Measurements from ENCODE around the gene ANKS3. TPM values are rescaled to one million over a fixed set of nuclear protein-coding genes. Genes with fewer than 3 reads are reported as not detected.
A peak's percentile ranks its signal among the peaks of the same experiment; 100 is the strongest.

The ANKS3 gene
- total RNA-seq, 4 donors from 2014 or later, result 29.3 to 58.8 (median 51.8) TPM

DNA sequence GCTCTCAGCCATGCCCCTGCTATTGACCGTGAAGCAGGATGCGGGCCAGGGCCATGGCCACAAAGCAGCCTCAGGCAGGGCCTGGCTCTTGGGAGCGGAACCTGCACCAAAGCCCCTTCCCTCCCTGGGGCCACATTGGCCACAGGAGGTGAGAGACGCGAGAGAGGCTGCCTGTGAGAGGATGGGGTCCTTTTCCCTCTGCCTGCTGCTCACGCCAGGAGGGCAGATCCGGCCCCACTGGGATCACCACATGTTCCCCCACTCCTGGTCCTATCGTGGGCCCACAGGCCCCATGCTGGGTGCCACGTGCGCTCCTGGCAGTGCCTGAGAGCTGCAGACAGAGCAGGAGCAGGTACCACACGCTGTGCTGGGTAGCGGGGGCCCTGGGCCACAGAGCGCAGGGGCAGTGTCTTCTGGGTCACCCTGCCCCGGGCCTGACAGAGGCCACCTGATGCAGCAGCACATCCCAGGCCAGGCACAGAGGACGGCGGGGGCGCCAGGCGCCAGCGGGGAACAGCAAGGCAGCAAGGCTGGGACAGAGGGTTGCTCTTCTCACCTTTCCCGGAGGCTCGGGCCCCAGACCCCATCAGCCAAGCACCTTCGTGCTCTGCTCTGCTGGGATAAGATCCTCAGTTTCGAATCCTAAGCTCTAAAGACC is 49.9 kb downstream of the ANKS3 start:
- Histone ChIP-seq H3K27me3 (no peaks in the 10 kb centered on the region), H3K27ac (no peak overlapping the region), H3K4me3 (no peak overlapping the region), H3K4me1 (peaks cover 0 to 17% (median 0%) of the 10 kb centered on the region in 4 donors), H3K36me3 (peaks cover 0 to 98% (median 12%) of the 10 kb centered on the region in 3 donors), H3K9me3 (no peaks in the 10 kb centered on the region)
- no peak for DNase-seq (ENCODE audit: low spot score in 2 of 2)
- TF ChIP-seq, protein P1, sequence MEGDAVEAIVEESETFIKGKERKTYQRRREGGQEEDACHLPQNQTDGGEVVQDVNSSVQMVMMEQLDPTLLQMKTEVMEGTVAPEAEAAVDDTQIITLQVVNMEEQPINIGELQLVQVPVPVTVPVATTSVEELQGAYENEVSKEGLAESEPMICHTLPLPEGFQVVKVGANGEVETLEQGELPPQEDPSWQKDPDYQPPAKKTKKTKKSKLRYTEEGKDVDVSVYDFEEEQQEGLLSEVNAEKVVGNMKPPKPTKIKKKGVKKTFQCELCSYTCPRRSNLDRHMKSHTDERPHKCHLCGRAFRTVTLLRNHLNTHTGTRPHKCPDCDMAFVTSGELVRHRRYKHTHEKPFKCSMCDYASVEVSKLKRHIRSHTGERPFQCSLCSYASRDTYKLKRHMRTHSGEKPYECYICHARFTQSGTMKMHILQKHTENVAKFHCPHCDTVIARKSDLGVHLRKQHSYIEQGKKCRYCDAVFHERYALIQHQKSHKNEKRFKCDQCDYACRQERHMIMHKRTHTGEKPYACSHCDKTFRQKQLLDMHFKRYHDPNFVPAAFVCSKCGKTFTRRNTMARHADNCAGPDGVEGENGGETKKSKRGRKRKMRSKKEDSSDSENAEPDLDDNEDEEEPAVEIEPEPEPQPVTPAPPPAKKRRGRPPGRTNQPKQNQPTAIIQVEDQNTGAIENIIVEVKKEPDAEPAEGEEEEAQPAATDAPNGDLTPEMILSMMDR (IDR thresholded peaks at IDR 0.05), result no peak
- TF ChIP-seq EP300 (IDR thresholded peaks at IDR 0.05) (no peak), POLR2A (IDR thresholded peaks at IDR 0.05) (no peak)
- WGBS, 2 donors, result 94% methylated on average over 21 to 23 of the region's 23 CpGs

DNA sequence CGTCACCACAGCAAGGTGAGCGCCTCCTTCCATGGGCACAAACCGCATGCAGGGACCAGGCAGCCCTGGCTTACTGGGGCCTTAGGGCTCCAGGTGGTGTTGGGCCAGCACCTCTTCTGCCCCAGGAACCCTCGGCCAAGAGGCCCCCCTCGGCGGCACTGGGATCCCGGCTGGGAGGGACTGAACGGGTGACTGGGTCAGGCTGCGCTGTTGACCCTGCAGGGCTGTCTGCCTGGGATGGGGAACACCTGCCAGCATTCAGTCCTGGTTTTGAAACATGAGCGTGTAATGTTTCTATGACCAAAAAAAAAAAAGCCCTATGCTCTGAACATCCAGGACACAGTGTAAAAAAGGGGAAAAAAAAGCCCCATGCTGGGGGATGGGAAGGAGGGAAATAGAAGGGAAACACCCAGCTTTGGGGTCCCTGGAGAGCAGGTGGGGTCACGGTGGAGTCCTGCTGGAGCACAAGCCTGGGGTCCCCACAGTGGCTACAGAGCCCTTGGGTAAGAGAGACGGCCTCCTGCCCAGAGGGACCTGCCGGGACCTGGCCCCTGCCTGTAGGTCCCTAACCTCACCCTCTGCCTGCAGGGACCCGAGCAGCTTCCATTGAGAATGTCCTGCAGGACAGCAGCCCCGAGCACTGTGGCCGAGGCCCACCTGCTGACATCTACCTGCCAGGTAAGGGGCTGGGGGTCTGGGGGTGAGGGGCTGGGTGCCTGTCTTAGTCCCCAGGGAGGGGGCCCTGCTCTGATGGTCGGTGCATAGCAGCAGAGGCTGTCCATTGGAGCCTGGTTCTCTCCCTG is 50.6 kb downstream of the ANKS3 start:
- peaks cover 0 to 25% (median 0%) of the 10 kb centered on the region in 4 donors for H3K4me1 ChIP-seq
- WGBS, 2 donors, result 85 to 89% methylated on average over 12 to 17 of the region's 17 CpGs
- no peak overlapping the region for H3K4me3 ChIP-seq
- H3K27ac ChIP-seq, result peak overlapping the region in 1 of 4 donors; percentile 34
- H3K36me3 ChIP-seq, result peaks cover 0 to 98% (median 12%) of the 10 kb centered on the region in 3 donors
- H3K9me3 ChIP-seq, result no peaks in the 10 kb centered on the region
- no peaks in the 10 kb centered on the region for H3K27me3 ChIP-seq
- no peak for DNase-seq (ENCODE audit: low spot score in 2 of 2)
- TF ChIP-seq POLR2A (IDR thresholded peaks at IDR 0.05) (no peak), EP300 (IDR thresholded peaks at IDR 0.05) (no peak)
- TF ChIP-seq, protein P1 (IDR thresholded peaks at IDR 0.05), result no peak

DNA sequence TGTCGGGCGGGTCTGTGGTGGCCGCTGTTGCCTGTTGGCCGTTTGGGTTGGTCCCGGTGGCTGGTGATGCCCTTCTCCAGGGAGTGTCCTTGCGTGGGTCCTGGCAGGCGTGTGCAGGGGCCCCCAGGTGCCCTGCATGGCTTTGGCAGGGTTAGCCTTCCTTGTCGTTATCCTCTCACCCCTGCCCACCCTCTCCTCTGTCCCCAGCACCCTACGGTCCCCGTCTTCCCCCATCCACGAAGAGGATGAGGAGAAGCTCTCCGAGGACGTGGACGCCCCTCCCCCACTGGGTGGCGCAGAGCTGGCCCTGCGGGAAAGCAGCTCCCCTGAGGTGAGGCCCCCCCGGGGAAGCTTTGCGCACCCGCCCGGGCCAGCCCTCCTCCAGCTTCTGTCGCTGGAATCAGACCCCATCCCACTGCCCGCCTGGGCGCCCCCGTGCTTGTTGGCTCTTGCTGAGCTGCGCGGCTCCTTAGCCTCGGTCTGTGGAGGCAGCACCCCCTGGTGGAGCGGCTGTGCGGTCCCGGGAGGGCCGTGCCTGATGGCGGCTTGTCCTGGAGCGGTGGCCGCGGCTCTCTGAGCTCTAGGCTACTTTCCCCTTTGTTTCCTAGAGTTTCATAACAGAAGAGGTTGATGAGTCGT is 51.3 kb downstream of the ANKS3 start:
- 69 to 71% methylated on average over 26 to 35 of the region's 36 CpGs for WGBS, 2 donors
- DNase-seq (ENCODE audit: low spot score in 2 of 2), result no peak

DNA sequence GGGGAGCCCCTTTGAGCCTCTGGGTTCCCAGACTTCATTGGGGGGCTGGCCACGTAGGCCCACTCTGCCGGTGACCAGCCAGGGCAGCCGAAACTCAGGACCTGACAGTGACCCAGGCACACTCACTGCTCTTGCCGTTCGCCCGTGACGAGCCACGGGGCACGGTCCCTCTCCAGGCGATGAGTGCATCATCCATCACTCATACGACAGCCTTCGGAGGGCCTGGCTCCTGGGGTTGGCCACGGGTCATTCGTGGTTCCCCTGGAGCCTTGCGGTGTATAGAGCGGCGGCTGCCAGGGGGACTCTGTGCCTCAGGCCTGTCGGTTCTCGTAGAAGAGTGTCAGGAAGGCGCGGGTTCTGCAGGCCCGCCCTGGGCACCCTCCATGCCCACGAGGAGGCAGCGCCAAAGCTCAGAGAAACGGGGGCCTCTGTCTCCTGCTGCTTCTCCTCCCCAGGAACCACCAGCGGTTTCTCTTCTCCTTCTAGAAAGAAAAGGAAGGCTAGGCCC is 51.9 kb downstream of the ANKS3 start:
- no peaks in the 10 kb centered on the region for H3K27me3 ChIP-seq
- no peak overlapping the region for H3K4me3 ChIP-seq
- H3K4me1 ChIP-seq, result peaks cover 0 to 27% (median 0%) of the 10 kb centered on the region in 4 donors
- peak overlapping the region in 1 of 4 donors; percentile 34 for H3K27ac ChIP-seq
- DNase-seq (ENCODE audit: low spot score in 2 of 2), result no peak
- WGBS, 2 donors, result 82 to 92% methylated on average over 6 to 23 of the region's 26 CpGs
- H3K9me3 ChIP-seq, result no peaks in the 10 kb centered on the region
- peaks cover 0 to 98% (median 12%) of the 10 kb centered on the region in 3 donors for H3K36me3 ChIP-seq
- TF ChIP-seq, protein P1 (IDR thresholded peaks at IDR 0.05), result no peak
- TF ChIP-seq EP300 (IDR thresholded peaks at IDR 0.05), result no peak
- no peak for TF ChIP-seq POLR2A (IDR thresholded peaks at IDR 0.05)

More for the DNA sequence above, 51.3 kb downstream of the ANKS3 start:
- Histone ChIP-seq H3K36me3 (peaks cover 0 to 98% (median 12%) of the 10 kb centered on the region in 3 donors), H3K4me1 (peaks cover 0 to 25% (median 0%) of the 10 kb centered on the region in 4 donors), H3K27me3 (no peaks in the 10 kb centered on the region), H3K9me3 (no peaks in the 10 kb centered on the region), H3K27ac (peak overlapping the region in 1 of 4 donors; percentile 34), H3K4me3 (no peak overlapping the region)
- TF ChIP-seq, protein P1 (IDR thresholded peaks at IDR 0.05), result peak; percentile 12 to 25 (median 18)
- TF ChIP-seq EP300 (IDR thresholded peaks at IDR 0.05), result no peak
